Uterus (tissue), 2 donors: ENCODE measurements around the gene ATAD2B.

Source experiments
- POLR2A ChIP-seq, 2 donors: fragments of 450-650 bp; IDR thresholded peaks; one replicate each; pipeline ENCODE4 v1.6.1; 2016; ENCODE audit warnings: antibody characterized with exemption in 2 of 2, mild to moderate bottlenecking in 1 of 2, moderate library complexity in 1 of 2
- TF ChIP-seq, protein P1 (sequence below), 4 experiments: fragments of 200-600 bp in 2 of 4; fragments of 450-650 bp in 2 of 4; sonication (generic) in 2 of 4; IDR thresholded peaks; one replicate each; pipeline ENCODE4 v1.5.1; 2016 to 2019; ENCODE audit warnings: antibody characterized with exemption in 4 of 4, mild to moderate bottlenecking in 2 of 4, moderate library complexity in 1 of 4

DNA sequence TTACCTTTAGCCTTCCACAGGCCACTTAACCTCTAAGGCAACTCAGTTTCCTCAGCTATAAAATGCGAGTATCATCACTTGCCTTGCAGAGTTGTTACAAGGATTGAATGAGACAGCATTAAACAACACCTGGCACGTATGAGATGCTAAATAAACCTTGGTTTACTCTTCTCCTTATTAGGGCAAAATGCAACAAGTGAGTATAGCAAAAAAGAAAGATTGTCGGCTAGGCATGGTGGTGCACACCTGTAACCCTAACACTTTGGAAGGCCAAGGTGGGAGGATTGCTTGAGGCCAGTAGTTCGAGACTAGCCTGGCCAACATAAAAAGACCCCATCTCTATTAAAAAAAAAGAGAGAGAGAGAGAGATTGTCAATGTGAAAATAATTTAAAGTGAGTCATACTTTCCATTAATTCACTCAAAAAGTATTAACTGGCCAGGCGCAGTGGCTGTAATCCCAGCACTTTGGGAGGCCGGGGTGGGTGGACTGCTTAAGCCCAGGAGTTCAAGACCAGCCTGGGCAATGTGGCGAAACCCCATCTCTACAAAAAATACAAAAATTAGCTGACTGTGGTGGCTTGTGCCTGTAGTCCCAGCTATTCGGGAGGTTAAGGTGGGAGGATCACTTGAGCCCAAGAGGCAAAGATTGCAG is 8.0 kb downstream of the ATAD2B start:
- TF ChIP-seq POLR2A (IDR thresholded peaks at IDR 0.05) = no peak
- TF ChIP-seq, protein P1, sequence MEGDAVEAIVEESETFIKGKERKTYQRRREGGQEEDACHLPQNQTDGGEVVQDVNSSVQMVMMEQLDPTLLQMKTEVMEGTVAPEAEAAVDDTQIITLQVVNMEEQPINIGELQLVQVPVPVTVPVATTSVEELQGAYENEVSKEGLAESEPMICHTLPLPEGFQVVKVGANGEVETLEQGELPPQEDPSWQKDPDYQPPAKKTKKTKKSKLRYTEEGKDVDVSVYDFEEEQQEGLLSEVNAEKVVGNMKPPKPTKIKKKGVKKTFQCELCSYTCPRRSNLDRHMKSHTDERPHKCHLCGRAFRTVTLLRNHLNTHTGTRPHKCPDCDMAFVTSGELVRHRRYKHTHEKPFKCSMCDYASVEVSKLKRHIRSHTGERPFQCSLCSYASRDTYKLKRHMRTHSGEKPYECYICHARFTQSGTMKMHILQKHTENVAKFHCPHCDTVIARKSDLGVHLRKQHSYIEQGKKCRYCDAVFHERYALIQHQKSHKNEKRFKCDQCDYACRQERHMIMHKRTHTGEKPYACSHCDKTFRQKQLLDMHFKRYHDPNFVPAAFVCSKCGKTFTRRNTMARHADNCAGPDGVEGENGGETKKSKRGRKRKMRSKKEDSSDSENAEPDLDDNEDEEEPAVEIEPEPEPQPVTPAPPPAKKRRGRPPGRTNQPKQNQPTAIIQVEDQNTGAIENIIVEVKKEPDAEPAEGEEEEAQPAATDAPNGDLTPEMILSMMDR (IDR thresholded peaks at IDR 0.05) = no peak
